Measurements from ENCODE around the gene ATP6V0D1.

GRCh38 chr16:67516296-67517154 lies 35.6 kb upstream of the ATP6V0D1 start:
- TF ChIP-seq CTCF (conservative IDR thresholded peaks at IDR 0.05 in 1 of 2, IDR thresholded peaks at IDR 0.05 in 1 of 2; ENCODE audit: extremely low read depth in 1 of 2, insufficient read depth in 1 of 2, low read depth in 1 of 2, low read length in 2 of 2) (no peak), EZH2 (IDR thresholded peaks at IDR 0.05; ENCODE audit: borderline replicate concordance, low read length) (no peak)

Data from mammary epithelial cell (primary cell).